Mesothelial cell of epicardium (in vitro differentiated cells): ENCODE measurements around the gene FSCB. TPM values are rescaled to one million over a fixed set of nuclear protein-coding genes. Genes with fewer than 3 reads are reported as not detected.

Experiments
- DNase-seq, 2 experiments: peaks; one replicate each; pipeline ENCODE4 v3.0.0; 2021; ENCODE audit warnings: low spot score in 2 of 2; ENCODE audit not compliant: unreplicated experiment in 2 of 2
- H3K27ac Mint-ChIP-seq: 2 replicates; pipeline ENCODE4 v1.8.0; 2021; ENCODE audit warnings: mixed read lengths
- H3K27me3 Mint-ChIP-seq: 2 replicates; pipeline ENCODE4 v1.8.0; 2021; ENCODE audit warnings: low read depth, mixed read lengths
- H3K36me3 Mint-ChIP-seq: 2 replicates; pipeline ENCODE4 v1.8.0; 2021; ENCODE audit warnings: mixed read lengths
- H3K4me1 Mint-ChIP-seq: 2 replicates; pipeline ENCODE4 v1.8.0; 2021; ENCODE audit warnings: mixed read lengths
- H3K4me3 Mint-ChIP-seq: 2 replicates; pipeline ENCODE4 v1.8.0; 2021; ENCODE audit warnings: mild to moderate bottlenecking, moderate library complexity, mixed read lengths
- H3K9me3 Mint-ChIP-seq: 2 replicates; pipeline ENCODE4 v1.8.0; 2021; ENCODE audit warnings: mixed read lengths
- total RNA-seq: library from RNA; stranded (reverse); gene quantifications from 3 replicates; pipeline ENCODE4 v1.2.1, GENCODE V29; 2021
- TF ChIP-seq, protein P1 (sequence below): fragments of 200-600 bp; sonication (generic); IDR thresholded peaks from one replicate; pipeline ENCODE4 v1.5.0; 2021; ENCODE audit warnings: antibody characterized with exemption; ENCODE audit not compliant: unreplicated experiment

The FSCB gene, protein sequence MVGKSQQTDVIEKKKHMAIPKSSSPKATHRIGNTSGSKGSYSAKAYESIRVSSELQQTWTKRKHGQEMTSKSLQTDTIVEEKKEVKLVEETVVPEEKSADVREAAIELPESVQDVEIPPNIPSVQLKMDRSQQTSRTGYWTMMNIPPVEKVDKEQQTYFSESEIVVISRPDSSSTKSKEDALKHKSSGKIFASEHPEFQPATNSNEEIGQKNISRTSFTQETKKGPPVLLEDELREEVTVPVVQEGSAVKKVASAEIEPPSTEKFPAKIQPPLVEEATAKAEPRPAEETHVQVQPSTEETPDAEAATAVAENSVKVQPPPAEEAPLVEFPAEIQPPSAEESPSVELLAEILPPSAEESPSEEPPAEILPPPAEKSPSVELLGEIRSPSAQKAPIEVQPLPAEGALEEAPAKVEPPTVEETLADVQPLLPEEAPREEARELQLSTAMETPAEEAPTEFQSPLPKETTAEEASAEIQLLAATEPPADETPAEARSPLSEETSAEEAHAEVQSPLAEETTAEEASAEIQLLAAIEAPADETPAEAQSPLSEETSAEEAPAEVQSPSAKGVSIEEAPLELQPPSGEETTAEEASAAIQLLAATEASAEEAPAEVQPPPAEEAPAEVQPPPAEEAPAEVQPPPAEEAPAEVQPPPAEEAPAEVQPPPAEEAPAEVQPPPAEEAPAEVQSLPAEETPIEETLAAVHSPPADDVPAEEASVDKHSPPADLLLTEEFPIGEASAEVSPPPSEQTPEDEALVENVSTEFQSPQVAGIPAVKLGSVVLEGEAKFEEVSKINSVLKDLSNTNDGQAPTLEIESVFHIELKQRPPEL
- not detected in 3 replicates for total RNA-seq

DNA sequence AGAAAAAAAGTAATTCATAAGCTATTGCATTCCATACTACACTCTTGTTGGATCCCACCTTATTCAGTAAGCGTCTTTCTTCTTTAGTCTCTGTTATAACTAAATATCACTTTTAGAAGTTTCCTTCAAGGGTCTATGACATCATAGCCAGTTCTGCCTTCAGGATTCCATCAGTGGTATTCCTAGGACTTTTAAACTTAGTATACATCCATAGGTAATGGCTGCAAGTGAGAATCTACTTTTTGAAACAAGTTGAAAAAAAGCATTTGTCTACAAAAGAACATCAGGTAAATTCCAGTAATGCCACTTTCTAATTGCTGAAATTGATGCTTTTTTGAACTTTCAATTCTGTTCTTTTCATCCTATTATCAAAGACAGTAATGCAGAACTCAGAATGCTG, at the start of gene FSCB:
TSS of gene FSCB (minus strand) at position 101 of the 400 bp plus-strand sequence. CDS start 296 bp downstream, outside the sequence.
- Mint-ChIP-seq H3K36me3 (no peaks in the 10 kb centered on the region), H3K27me3 (no peaks in the 10 kb centered on the region), H3K4me1 (no peaks in the 10 kb centered on the region), H3K9me3 (peaks cover 12% of the 10 kb centered on the region), H3K4me3 (no peak within 1 kb of the TSS), H3K27ac (no peak within 1 kb of the TSS)
- TF ChIP-seq, protein P1, sequence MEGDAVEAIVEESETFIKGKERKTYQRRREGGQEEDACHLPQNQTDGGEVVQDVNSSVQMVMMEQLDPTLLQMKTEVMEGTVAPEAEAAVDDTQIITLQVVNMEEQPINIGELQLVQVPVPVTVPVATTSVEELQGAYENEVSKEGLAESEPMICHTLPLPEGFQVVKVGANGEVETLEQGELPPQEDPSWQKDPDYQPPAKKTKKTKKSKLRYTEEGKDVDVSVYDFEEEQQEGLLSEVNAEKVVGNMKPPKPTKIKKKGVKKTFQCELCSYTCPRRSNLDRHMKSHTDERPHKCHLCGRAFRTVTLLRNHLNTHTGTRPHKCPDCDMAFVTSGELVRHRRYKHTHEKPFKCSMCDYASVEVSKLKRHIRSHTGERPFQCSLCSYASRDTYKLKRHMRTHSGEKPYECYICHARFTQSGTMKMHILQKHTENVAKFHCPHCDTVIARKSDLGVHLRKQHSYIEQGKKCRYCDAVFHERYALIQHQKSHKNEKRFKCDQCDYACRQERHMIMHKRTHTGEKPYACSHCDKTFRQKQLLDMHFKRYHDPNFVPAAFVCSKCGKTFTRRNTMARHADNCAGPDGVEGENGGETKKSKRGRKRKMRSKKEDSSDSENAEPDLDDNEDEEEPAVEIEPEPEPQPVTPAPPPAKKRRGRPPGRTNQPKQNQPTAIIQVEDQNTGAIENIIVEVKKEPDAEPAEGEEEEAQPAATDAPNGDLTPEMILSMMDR: no peak
- no peak for DNase-seq

DNA sequence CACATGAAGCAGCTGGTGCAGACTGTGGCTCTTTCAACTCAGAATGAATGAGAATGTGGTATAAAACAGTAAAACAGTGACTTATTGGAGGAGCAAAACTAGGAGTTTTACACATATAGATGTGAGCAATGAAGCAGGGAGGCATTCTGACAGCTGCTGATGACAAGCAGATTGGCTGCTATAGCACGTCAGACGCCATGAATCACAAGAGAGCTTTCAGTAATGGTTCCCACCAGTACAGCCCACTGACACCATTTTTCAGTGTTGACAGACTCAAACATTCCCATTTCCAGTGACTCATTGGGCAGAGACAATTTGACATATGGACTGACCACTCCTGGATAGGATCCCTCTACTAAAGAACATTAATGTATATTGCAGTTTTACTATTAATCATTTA, 24.6 kb upstream of the FSCB start:
- Mint-ChIP-seq H3K4me1 (peaks cover 14% of the 10 kb centered on the region), H3K36me3 (no peaks in the 10 kb centered on the region), H3K9me3 (no peaks in the 10 kb centered on the region), H3K4me3 (no peak overlapping the region), H3K27me3 (no peaks in the 10 kb centered on the region), H3K27ac (no peak overlapping the region)
- TF ChIP-seq, protein P1: no peak
- no peak for DNase-seq

GRCh38 chr14:44530475-44530874, 23.4 kb upstream of the FSCB start:
- H3K36me3 Mint-ChIP-seq: no peaks in the 10 kb centered on the region
- H3K27ac Mint-ChIP-seq: no peak overlapping the region
- H3K4me1 Mint-ChIP-seq: peaks cover 20% of the 10 kb centered on the region
- no peak for DNase-seq
- no peaks in the 10 kb centered on the region for H3K9me3 Mint-ChIP-seq
- no peak overlapping the region for H3K4me3 Mint-ChIP-seq
- H3K27me3 Mint-ChIP-seq: no peaks in the 10 kb centered on the region
- TF ChIP-seq, protein P1: no peak

DNA sequence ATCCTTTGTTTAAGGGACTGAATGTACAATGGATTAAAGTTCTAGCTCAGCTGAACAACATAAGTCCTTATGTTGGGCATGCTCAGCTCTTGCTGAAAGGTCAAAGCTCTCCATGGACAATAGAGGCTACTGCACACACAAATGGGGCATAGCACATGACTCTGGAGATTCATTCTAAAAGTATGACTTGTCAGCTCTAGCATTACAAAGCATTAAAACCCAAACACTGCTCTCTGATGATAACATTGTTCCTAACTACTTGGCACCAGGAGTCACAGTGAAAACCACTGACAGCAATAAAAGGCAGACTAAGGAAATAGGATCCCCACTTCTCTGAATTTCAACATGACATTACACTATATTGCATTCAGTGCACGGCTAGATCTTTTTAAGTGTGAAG, 21.9 kb upstream of the FSCB start:
- Mint-ChIP-seq H3K27me3 (no peaks in the 10 kb centered on the region), H3K4me1 (peaks cover 22% of the 10 kb centered on the region), H3K36me3 (no peaks in the 10 kb centered on the region), H3K9me3 (no peaks in the 10 kb centered on the region), H3K27ac (no peak overlapping the region), H3K4me3 (no peak overlapping the region)
- no peak for DNase-seq
- TF ChIP-seq, protein P1: no peak

- no peaks in the 10 kb centered on the region for H3K9me3 Mint-ChIP-seq
- no peaks in the 10 kb centered on the region for H3K27me3 Mint-ChIP-seq
- H3K27ac Mint-ChIP-seq: no peak overlapping the region
- DNase-seq: no peak
- no peak overlapping the region for H3K4me3 Mint-ChIP-seq
- TF ChIP-seq, protein P1: no peak
- no peaks in the 10 kb centered on the region for H3K36me3 Mint-ChIP-seq
- peaks cover 22% of the 10 kb centered on the region for H3K4me1 Mint-ChIP-seq
These were observed 21.1 kb upstream of the FSCB start for GRCh38 chr14:44528180-44528579.
